Measurements from ENCODE around the gene MRPL44. TPM values are rescaled to one million over a fixed set of nuclear protein-coding genes. Genes with fewer than 3 reads are reported as not detected.

The MRPL44 gene
- total and polyA plus RNA-seq, 2 of the 13 experiments (the other 11 are each of a cell fraction or from before 2014, with no cell fraction given) = 38.4 to 78.0 TPM

DNA sequence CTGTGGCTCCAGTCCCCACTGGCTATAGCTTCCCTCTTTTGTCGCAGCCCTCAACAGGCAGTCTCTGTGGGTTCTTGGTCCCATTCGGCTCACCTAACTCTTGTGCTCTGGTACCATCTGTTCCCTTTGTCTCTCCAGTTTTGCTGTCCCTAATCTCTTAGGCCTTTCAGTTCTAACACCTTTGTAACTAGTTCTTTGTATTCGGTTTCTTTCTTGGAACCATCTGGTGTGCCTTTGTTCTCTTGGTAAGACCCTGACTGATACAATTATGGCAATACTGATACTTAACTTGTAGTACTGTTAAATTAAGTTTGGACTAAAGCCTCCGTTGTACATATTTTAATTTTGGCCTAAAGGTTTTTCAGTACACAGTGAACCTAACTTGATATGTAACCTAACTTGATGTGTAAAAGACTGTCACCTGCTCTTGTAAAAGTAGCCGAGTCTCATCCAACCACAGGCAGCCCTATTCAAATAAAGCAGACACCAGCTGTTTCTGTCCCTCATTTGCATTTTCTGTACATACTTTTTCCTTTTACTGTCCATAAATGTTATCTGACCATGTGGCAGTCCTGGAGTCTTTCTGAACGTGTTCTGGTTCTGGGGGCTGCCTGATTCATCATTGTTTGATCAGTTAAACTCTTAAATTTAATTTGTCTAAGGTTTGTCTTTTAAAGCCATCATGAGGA is 4.8 kb upstream of the MRPL44 start:
- 67% methylated on average over 6 of the region's 6 CpGs for WGBS (ENCODE audit: low lambda C conversion rate)
- H3K27ac ChIP-seq (ENCODE audit: extremely low read length, insufficient read depth, low read length) = no peak overlapping the region
- H3K79me2 ChIP-seq (ENCODE audit: insufficient read depth, low read length) = peaks cover 2% of the 10 kb centered on the region
- POLR2A ChIA-PET = no interaction called here
- no peaks in the 10 kb centered on the region for H3K9me3 ChIP-seq (ENCODE audit: low read length)
- no peak for FAIRE-seq
- no peaks in the 10 kb centered on the region for H4K20me1 ChIP-seq (ENCODE audit: insufficient read depth, low read length)
- H3K27me3 ChIP-seq (ENCODE audit: control insufficient read depth in 1 of 2, insufficient read depth in 2 of 2, low read length in 2 of 2) = no peaks in the 10 kb centered on the region
- TF ChIP-seq RBFOX2 (IDR thresholded peaks at IDR 0.05; ENCODE audit: low read depth, low read length) (no peak), ZSCAN5A (CRISPR knock-in tag; IDR thresholded peaks at IDR 0.05; ENCODE audit: borderline replicate concordance) (no peak), ZNF639 (CRISPR knock-in tag; conservative IDR thresholded peaks at IDR 0.05) (no peak), NCOA5 (CRISPR knock-in tag; IDR thresholded peaks at IDR 0.05) (no peak), ZNF44 (CRISPR knock-in tag; IDR thresholded peaks at IDR 0.05) (no peak)
- intact Hi-C loops (cut with micrococcal nuclease; ENCODE audit: unreplicated experiment) = loop anchor here (1.0 kb wide), 1 partner anchor 16 kb away; no protein-coding TSS in a partner anchor
- peak overlapping the region; percentile 29; the same call in 1 of the 2 replicates for H3K4me2 ChIP-seq (ENCODE audit: low read depth, low read length)
- H3K4me1 ChIP-seq (ENCODE audit: insufficient read depth, low read length) = peaks cover 38% of the 10 kb centered on the region
- H3K9ac ChIP-seq (ENCODE audit: insufficient read depth, low read depth, low read length) = no peak overlapping the region
- in situ Hi-C loops (cut with HindIII; ENCODE audit: extremely low pct_ligation_motif_present, low pct_unique_long_range_greater_than_20kb) = no loop called here
- 0 out of 3 replicates have a peak, but pooled peaks have one; percentile 10 for ATAC-seq
- no TSS peak for BruUV-seq (replicated peaks)
- H3K4me3 ChIP-seq (replicated peaks in 1 of 3; ENCODE audit: insufficient read depth in 1 of 3, low read depth in 2 of 3, low read length in 3 of 3) = no peak overlapping the region
- DNase-seq (ENCODE audit: low spot score) = no peak
- H2AFZ ChIP-seq (ENCODE audit: low read length) = peak overlapping the region; percentile 16
- CTCF ChIA-PET (ENCODE audit: low intra/inter-chr PET ratio, low total read pairs) = no interaction called here
- no peaks in the 10 kb centered on the region for H3K36me3 ChIP-seq (replicated peaks in 1 of 2; ENCODE audit: control insufficient read depth in 1 of 2, insufficient read depth in 2 of 2, low read length in 2 of 2)

Measured in HepG2 (cell line).